Measurements from ENCODE around the gene SCNN1G.

SCNN1G gene

DNA sequence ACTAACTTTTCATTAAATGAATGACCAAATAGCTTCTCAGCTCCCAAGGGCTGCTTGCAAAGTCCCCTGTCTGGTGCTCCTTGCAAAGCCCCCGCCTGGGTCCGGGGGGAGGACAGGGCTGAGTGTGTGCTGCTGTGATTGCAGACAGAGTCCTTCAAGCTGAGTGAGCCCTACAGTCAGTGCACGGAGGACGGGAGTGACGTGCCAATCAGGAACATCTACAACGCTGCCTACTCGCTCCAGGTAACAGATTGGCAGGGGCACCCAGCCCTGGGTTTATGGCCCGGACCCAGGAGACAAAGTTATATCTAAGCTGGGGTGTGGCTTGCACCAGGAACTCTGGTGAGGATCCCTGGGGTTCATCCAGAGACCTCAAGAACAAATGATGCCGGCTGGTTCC, 27.1 kb downstream of the SCNN1G start:
- Histone ChIP-seq H3K27ac (ENCODE audit: low read length) (no peak overlapping the region), H3K4me1 (ENCODE audit: control insufficient read depth in 1 of 2, insufficient read depth in 2 of 2, low read length in 2 of 2) (no peaks in the 10 kb centered on the region), H3K36me3 (ENCODE audit: control insufficient read depth in 1 of 2, insufficient read depth in 2 of 2, low read length in 2 of 2) (no peaks in the 10 kb centered on the region), H3K4me3 (ENCODE audit: low read depth in 1 of 2, low read length in 2 of 2) (no peak overlapping the region), H3K9me3 (ENCODE audit: control insufficient read depth in 1 of 2, low read length in 2 of 2) (no peaks in the 10 kb centered on the region), H3K27me3 (ENCODE audit: low read depth, low read length) (no peaks in the 10 kb centered on the region)

DNA sequence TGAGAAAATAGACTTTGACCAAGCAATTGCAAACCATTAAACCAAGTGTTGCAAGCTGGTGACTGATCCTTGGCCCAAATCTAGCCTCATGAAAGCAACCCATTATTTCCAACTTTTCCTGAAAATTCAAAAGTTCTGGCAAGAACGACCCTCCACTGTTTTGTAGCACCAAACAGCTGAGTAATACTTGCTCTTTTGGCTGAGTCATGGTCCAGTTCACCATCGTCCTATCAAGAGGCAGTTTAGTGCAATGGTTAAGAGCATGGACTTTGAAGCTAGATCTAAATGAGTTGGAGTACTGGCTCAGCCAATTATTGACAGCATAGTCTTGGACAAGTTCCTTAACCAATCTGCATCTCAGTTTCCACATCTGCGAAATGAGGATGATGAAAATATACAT, 31.3 kb downstream of the SCNN1G start:
- H3K4me3 ChIP-seq (ENCODE audit: low read depth in 1 of 2, low read length in 2 of 2): no peak overlapping the region
- no peaks in the 10 kb centered on the region for H3K27me3 ChIP-seq (ENCODE audit: low read depth, low read length)
- H3K4me1 ChIP-seq (ENCODE audit: control insufficient read depth in 1 of 2, insufficient read depth in 2 of 2, low read length in 2 of 2): no peaks in the 10 kb centered on the region
- H3K27ac ChIP-seq (ENCODE audit: low read length): no peak overlapping the region
- H3K9me3 ChIP-seq (ENCODE audit: control insufficient read depth in 1 of 2, low read length in 2 of 2): no peaks in the 10 kb centered on the region
- no peaks in the 10 kb centered on the region for H3K36me3 ChIP-seq (ENCODE audit: control insufficient read depth in 1 of 2, insufficient read depth in 2 of 2, low read length in 2 of 2)

DNA sequence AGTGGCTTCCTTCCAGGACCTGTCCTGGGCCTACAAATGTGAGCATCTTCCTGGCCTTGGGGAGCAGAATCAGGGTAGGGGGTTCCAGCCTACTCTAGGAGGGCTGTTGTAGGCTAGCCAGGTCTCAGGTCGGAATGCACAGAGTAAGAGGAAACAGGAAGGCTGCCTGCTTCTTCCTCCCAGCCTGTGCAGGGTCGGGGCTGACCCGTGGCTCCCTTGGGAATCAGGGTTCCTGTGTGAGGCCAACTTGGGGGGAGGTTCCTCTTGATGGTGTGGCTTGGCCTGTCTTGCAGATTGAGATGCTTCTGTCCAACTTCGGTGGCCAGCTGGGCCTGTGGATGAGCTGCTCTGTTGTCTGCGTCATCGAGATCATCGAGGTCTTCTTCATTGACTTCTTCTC, 32.3 kb downstream of the SCNN1G start:
- no peaks in the 10 kb centered on the region for H3K4me1 ChIP-seq (ENCODE audit: control insufficient read depth in 1 of 2, insufficient read depth in 2 of 2, low read length in 2 of 2)

DNA sequence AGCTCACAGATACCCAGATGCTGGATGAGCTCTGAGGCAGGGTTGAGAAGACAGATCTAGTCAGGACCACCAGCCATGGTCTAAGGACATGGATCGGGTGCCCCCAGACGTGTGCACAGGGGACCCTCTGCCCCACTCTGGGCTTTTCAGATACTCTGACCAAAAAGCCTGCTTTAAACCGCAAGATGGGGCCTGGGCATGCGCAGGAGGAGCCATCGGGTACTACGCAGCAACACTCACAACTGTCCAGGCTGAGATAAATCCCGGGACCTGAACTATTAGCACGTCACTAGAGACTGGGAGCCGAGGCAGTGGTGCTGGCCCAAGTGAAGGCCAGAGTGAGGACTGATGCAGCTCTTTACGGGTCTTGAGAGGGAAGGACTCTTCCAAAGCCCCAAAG, 32.9 kb downstream of the SCNN1G start:
- Histone ChIP-seq H3K4me1 (ENCODE audit: control insufficient read depth in 1 of 2, insufficient read depth in 2 of 2, low read length in 2 of 2) (no peaks in the 10 kb centered on the region), H3K27me3 (ENCODE audit: low read depth, low read length) (no peaks in the 10 kb centered on the region), H3K27ac (ENCODE audit: low read length) (no peak overlapping the region), H3K4me3 (ENCODE audit: low read depth in 1 of 2, low read length in 2 of 2) (no peak overlapping the region), H3K36me3 (ENCODE audit: control insufficient read depth in 1 of 2, insufficient read depth in 2 of 2, low read length in 2 of 2) (no peaks in the 10 kb centered on the region), H3K9me3 (ENCODE audit: control insufficient read depth in 1 of 2, low read length in 2 of 2) (no peaks in the 10 kb centered on the region)

More for the DNA sequence above, 32.3 kb downstream of the SCNN1G start:
- H3K27ac ChIP-seq (ENCODE audit: low read length): no peak overlapping the region
- no peaks in the 10 kb centered on the region for H3K9me3 ChIP-seq (ENCODE audit: control insufficient read depth in 1 of 2, low read length in 2 of 2)
- no peaks in the 10 kb centered on the region for H3K36me3 ChIP-seq (ENCODE audit: control insufficient read depth in 1 of 2, insufficient read depth in 2 of 2, low read length in 2 of 2)
- no peak overlapping the region for H3K4me3 ChIP-seq (ENCODE audit: low read depth in 1 of 2, low read length in 2 of 2)
- H3K27me3 ChIP-seq (ENCODE audit: low read depth, low read length): no peaks in the 10 kb centered on the region

DNA sequence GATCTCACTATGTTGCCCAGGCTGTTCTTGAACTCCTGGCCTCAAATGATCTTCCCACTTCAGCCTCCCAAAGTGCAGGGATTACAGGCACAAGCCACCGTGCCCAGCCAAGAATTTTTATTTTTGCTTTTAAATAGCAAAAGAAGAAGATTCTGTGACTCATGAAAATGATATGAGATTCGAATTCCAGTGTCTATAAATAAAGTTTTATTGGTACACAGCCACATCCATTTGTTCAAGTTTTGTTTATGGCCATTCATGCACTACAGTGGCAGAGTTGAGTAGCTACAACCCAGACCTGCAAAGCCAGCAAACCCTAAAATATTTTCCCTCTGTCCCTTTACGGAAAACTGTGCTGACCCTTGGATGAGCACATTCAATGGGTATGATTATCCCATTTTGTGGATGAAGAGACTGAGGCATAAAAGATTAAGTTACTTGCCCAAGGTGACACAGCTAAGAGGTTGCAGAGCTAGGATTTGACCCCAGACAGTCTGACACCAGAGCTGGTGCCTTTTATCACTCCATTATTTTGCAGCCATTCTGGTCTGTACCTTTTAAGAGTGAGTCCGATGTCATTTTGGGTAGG, 34.2 kb downstream of the SCNN1G start:
- no peaks in the 10 kb centered on the region for H3K4me1 ChIP-seq (ENCODE audit: control insufficient read depth in 1 of 2, insufficient read depth in 2 of 2, low read length in 2 of 2)
- H3K9me3 ChIP-seq (ENCODE audit: control insufficient read depth in 1 of 2, low read length in 2 of 2): no peaks in the 10 kb centered on the region
- H3K4me3 ChIP-seq (ENCODE audit: low read depth in 1 of 2, low read length in 2 of 2): no peak overlapping the region
- H3K27ac ChIP-seq (ENCODE audit: low read length): no peak overlapping the region
- H3K27me3 ChIP-seq (ENCODE audit: low read depth, low read length): no peaks in the 10 kb centered on the region
- no peaks in the 10 kb centered on the region for H3K36me3 ChIP-seq (ENCODE audit: control insufficient read depth in 1 of 2, insufficient read depth in 2 of 2, low read length in 2 of 2)

DNA sequence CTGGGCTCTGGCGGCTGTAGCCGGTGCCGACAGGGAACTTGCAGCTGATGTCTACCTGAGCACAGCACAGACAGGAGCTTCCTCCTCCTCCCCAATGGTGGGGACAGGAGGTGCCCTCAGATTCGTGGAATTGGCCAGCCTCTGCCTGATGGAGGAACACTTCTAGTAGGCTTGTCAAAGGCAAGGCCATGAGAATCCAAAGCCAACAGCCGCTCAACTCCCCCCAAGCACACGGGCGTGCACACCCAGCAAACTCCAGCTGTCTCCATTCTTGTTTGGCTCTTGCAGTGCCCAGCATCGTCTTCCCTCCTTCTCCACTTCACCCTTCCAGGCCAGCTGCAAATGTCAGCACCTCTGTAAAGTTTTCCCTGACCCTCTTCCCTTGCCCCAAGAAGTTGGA, 35.1 kb downstream of the SCNN1G start:
- H3K4me3 ChIP-seq (ENCODE audit: low read depth in 1 of 2, low read length in 2 of 2): no peak overlapping the region
- no peaks in the 10 kb centered on the region for H3K9me3 ChIP-seq (ENCODE audit: control insufficient read depth in 1 of 2, low read length in 2 of 2)
- H3K4me1 ChIP-seq (ENCODE audit: control insufficient read depth in 1 of 2, insufficient read depth in 2 of 2, low read length in 2 of 2): no peaks in the 10 kb centered on the region
- no peaks in the 10 kb centered on the region for H3K27me3 ChIP-seq (ENCODE audit: low read depth, low read length)
- H3K27ac ChIP-seq (ENCODE audit: low read length): no peak overlapping the region
- H3K36me3 ChIP-seq (ENCODE audit: control insufficient read depth in 1 of 2, insufficient read depth in 2 of 2, low read length in 2 of 2): no peaks in the 10 kb centered on the region

DNA sequence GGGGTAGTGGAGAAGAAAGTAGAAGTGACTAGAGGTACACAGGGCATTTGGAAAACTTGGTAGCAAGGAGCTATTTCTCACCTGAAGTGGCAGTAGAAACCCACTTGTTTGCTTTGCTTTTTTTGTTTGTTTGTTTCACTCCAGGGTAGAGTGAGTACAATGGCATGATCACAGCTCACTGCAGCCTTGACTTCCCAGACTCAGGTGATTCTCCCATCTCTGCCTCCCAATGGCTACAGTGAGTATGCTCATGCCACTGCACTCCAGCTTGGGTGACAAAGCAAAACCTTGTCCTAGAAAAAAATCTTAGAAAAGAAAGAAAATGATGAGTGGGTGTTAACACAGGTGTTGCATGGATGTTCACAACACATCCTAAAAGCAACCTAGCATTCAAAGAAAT, 40.4 kb downstream of the SCNN1G start:
- Histone ChIP-seq H3K4me1 (ENCODE audit: control insufficient read depth in 1 of 2, insufficient read depth in 2 of 2, low read length in 2 of 2) (no peaks in the 10 kb centered on the region), H3K36me3 (ENCODE audit: control insufficient read depth in 1 of 2, insufficient read depth in 2 of 2, low read length in 2 of 2) (no peaks in the 10 kb centered on the region), H3K4me3 (ENCODE audit: low read depth in 1 of 2, low read length in 2 of 2) (no peak overlapping the region)

DNA sequence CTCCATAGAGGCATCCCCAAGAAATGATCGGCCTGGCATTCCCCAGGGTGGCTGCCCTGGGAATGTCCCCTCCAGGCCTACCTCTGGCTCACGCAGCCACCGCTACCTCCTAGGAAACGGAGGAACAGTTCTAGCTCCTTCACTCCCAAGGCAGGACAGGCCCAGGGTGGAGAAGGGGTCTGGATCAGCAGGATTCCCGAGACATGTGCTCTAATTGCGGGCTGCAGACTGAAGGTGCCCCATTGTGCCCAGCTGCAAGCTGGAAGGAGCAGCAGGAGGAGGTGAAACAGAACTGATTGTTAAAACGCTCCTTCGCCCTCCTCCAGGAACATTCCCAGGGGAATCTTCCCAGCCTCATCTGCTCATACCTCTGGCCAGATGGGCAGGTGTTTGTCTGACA, 40.8 kb downstream of the SCNN1G start:
- H3K4me3 ChIP-seq (ENCODE audit: low read depth in 1 of 2, low read length in 2 of 2): no peak overlapping the region
- H3K4me1 ChIP-seq (ENCODE audit: control insufficient read depth in 1 of 2, insufficient read depth in 2 of 2, low read length in 2 of 2): no peaks in the 10 kb centered on the region
- H3K27ac ChIP-seq (ENCODE audit: low read length): no peak overlapping the region
- no peaks in the 10 kb centered on the region for H3K27me3 ChIP-seq (ENCODE audit: low read depth, low read length)
- H3K9me3 ChIP-seq (ENCODE audit: control insufficient read depth in 1 of 2, low read length in 2 of 2): no peaks in the 10 kb centered on the region
- H3K36me3 ChIP-seq (ENCODE audit: control insufficient read depth in 1 of 2, insufficient read depth in 2 of 2, low read length in 2 of 2): no peaks in the 10 kb centered on the region

More for the DNA sequence above, 40.4 kb downstream of the SCNN1G start:
- H3K27me3 ChIP-seq (ENCODE audit: low read depth, low read length): no peaks in the 10 kb centered on the region
- H3K9me3 ChIP-seq (ENCODE audit: control insufficient read depth in 1 of 2, low read length in 2 of 2): no peaks in the 10 kb centered on the region
- no peak overlapping the region for H3K27ac ChIP-seq (ENCODE audit: low read length)

DNA sequence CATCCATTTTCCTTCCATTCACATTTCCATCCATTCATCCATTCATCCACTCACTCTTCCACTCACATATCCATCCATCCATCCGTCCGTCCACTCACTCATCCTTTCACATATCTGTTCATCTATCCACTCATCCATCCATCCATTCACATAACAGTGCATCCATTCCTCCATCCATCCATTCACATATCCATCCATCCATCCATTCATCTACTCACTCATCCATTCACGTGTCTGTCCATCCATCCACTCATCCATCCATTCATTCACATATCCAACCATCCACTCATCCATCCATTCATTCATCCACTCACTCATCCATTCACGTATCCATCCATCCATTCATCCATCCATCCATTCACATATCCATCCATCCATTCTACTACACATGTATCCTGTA, 42.6 kb downstream of the SCNN1G start:
- no peaks in the 10 kb centered on the region for H3K9me3 ChIP-seq (ENCODE audit: control insufficient read depth in 1 of 2, low read length in 2 of 2)
- no peaks in the 10 kb centered on the region for H3K4me1 ChIP-seq (ENCODE audit: control insufficient read depth in 1 of 2, insufficient read depth in 2 of 2, low read length in 2 of 2)
- H3K36me3 ChIP-seq (ENCODE audit: control insufficient read depth in 1 of 2, insufficient read depth in 2 of 2, low read length in 2 of 2): no peaks in the 10 kb centered on the region
- no peak overlapping the region for H3K27ac ChIP-seq (ENCODE audit: low read length)
- no peak overlapping the region for H3K4me3 ChIP-seq (ENCODE audit: low read depth in 1 of 2, low read length in 2 of 2)
- no peaks in the 10 kb centered on the region for H3K27me3 ChIP-seq (ENCODE audit: low read depth, low read length)

DNA sequence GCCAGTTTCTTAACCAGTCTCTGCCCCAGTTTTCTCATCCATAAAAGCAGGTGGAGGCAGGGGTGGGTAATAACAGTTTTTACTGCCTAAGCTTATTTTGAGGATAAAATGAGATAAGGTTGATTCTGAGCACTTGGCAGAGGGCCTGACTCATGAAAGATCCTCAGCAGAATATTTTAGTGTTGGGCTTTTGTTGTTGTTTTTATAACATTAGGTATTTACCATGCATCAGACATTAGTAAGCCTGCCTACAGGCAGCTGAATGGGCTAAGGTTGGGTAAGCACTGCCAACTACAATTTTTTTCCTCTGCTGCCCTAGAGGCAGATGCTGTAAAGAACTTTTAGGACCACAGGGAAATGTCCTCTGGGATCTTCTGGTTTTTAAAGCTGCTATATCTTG, 43.1 kb downstream of the SCNN1G start:
- Histone ChIP-seq H3K36me3 (ENCODE audit: control insufficient read depth in 1 of 2, insufficient read depth in 2 of 2, low read length in 2 of 2) (no peaks in the 10 kb centered on the region), H3K4me3 (ENCODE audit: low read depth in 1 of 2, low read length in 2 of 2) (no peak overlapping the region), H3K9me3 (ENCODE audit: control insufficient read depth in 1 of 2, low read length in 2 of 2) (no peaks in the 10 kb centered on the region), H3K27ac (ENCODE audit: low read length) (no peak overlapping the region), H3K4me1 (ENCODE audit: control insufficient read depth in 1 of 2, insufficient read depth in 2 of 2, low read length in 2 of 2) (no peaks in the 10 kb centered on the region), H3K27me3 (ENCODE audit: low read depth, low read length) (no peaks in the 10 kb centered on the region)

DNA sequence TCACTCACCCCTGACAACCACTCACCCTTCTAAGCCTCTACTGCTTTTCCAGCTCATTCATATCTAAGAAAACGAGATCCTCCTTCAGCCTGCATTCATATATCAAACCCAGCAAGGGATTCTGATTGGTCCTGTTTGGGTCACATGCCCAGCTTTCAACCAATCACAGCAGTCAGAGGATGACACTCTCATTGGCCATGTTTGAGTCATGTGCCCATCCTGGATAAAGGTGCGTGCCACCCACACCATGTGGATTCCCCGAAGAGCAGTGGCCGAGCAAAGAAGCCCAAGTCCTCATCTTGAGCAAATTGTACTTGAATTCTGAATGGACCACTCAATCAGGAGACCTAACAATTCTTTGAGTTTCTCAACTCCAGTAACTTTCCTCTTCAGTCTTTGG, 45.0 kb downstream of the SCNN1G start:
- Histone ChIP-seq H3K4me3 (ENCODE audit: low read depth in 1 of 2, low read length in 2 of 2) (no peak overlapping the region), H3K36me3 (ENCODE audit: control insufficient read depth in 1 of 2, insufficient read depth in 2 of 2, low read length in 2 of 2) (no peaks in the 10 kb centered on the region), H3K9me3 (ENCODE audit: control insufficient read depth in 1 of 2, low read length in 2 of 2) (no peaks in the 10 kb centered on the region), H3K27ac (ENCODE audit: low read length) (no peak overlapping the region), H3K27me3 (ENCODE audit: low read depth, low read length) (no peaks in the 10 kb centered on the region), H3K4me1 (ENCODE audit: control insufficient read depth in 1 of 2, insufficient read depth in 2 of 2, low read length in 2 of 2) (no peaks in the 10 kb centered on the region)

DNA sequence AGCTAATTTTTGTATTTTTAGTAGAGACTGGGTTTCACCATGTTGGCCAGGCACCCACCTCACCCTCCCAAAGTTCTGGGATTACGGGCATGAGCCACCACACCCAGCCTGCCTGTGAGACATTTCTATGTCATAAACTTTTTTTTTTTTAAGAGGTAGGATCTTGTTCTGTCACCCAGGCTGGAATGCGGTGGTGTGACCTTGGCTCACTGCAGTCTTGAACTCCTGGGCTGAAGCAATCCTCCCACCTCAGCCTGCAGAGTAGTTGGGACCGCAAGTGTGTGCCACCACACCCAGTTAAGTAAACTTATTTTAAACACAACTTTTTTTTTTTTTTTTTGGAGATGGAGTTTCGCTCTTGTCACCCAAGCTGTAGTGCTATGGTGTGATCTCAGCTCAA, 47.2 kb downstream of the SCNN1G start:
- Histone ChIP-seq H3K9me3 (ENCODE audit: control insufficient read depth in 1 of 2, low read length in 2 of 2) (no peaks in the 10 kb centered on the region), H3K4me1 (ENCODE audit: control insufficient read depth in 1 of 2, insufficient read depth in 2 of 2, low read length in 2 of 2) (no peaks in the 10 kb centered on the region), H3K27ac (ENCODE audit: low read length) (no peak overlapping the region), H3K4me3 (ENCODE audit: low read depth in 1 of 2, low read length in 2 of 2) (no peak overlapping the region), H3K36me3 (ENCODE audit: control insufficient read depth in 1 of 2, insufficient read depth in 2 of 2, low read length in 2 of 2) (no peaks in the 10 kb centered on the region), H3K27me3 (ENCODE audit: low read depth, low read length) (no peaks in the 10 kb centered on the region)
